GM19043 (cell line): ENCODE data around the gene KCND1.
"Not testable (repeated sequence)": the region's sequence is repeated elsewhere in the genome, so short reads cannot be mapped to it uniquely, and the experiment has no call there.

Source experiments
- ATAC-seq: cut with Tn5 transposase; IDR thresholded peaks from one replicate; pipeline ENCODE4 v1.9.1; 2021; ENCODE audit warnings: low read depth; ENCODE audit not compliant: unreplicated experiment

Gene KCND1

DNA sequence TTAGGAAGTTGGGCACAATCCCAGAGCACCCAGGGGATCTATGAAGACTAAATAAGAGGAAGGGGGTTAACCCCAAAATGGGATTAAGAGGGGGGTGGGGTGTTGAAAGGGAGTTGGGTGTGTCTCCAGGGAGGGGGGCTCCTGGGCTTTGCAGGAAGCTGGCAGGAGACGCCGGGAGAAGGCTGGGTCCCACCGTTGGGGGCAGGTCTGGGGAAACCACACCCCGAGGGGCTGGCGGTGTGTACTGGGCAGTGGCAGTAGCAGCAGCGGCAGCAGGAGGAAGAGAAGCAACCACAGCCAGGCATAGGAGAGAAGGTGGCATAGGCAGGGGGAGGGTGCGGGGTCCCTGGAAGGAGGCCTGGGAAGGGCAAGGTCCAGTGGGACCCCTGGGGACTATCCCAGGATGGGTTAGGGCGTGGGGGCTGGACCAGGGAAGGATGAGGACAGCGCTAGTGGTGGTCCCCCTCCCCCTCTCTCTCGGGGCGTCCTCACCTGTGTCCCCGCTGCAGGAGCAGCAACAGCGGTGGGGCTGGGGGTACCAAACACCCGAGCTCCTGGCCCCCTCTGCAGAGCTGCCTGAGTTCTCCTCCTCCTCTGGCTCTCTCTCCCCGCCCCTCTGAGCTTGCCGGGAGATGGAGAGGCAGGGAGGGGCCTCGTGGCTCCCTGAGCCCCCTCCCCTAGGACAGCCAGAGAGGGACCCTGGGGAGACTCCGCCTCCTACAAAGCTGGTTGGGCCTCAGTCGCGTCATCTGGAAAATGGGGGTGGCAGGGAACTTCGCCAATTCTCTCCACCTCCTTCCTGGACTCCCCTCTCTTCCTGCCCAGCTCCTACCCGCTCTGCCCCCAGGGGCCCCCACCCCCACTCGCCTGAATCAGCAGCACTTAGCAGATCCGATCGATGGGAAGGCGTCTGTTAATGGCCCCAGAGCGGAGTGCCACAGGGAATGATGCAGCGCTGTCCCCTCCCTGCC is at the start of gene KCND1:
Gene KCND1 (minus strand): TSS at position 596 of the 971 bp plus-strand sequence. CDS start 1,573 bp downstream, outside the sequence.
- ATAC-seq, result no peak

GRCh38 chrX:49019599-49020249 is 48.1 kb upstream of the KCND1 start:
- no peak for ATAC-seq

GRCh38 chrX:49019050-49019449 is 47.4 kb upstream of the KCND1 start:
- no peak for ATAC-seq

DNA sequence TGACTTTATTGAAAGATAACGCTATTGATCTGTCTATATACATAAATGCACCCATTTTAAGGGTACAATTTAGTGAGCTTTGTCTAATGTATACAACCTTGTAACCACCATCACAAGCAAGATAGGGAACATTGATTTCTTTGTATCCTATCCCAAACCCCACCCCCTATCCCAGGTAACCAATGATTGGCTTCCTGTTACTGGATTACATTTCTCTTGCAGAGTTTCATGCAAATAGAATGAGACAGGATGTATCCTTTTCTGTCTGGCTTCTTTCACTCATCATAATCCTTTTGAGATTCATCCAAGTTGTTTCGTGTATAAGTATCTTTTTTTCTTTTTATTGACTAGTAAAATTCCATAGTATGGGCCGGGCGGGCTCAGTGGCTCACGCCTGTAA is 32.1 kb upstream of the KCND1 start:
- no peak for ATAC-seq

DNA sequence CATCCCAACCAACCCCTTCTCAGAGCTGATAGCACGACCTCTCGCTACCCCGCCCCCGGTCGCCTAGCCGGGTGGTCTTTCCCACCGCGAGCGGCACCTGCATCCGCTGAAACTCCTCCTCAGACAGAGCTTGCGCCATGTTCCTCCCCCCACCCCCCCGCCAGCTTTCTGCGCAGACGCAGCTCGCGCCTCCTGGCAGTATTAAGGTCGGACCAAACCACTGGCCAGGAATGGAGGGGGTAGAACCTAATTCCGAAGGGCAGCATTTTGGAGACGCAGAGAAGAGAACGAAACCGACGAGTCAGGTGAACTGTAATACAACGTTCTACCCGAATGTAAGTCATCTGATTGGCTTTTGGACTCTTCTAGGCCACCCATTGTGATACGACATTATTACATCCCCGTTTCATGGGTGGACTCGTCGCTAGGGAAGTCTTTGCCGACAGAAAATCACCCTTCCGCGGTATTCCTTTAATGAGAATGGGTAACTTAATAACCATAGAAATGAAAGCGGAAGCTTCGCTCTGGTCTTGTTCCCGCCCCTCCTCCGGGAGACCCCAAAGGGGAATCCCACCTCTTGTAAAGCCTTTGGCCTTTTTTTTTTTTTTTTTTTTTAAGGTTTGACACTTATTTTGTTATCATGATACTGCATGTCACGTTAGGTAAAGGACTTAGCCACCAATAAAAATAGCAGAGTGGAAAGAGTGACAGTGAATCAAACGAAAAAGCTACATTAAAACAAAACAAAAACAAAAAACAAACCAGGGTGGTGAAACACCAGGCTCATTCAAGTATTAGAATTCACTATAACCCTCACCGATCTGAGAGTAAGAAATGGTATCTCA is 30.7 kb upstream of the KCND1 start, which contains the start of gene GRIPAP1:
Gene GRIPAP1 (minus strand): TSS at position 174 of the 845 bp plus-strand sequence. CDS start 35 bp downstream, at position 139.
- peak; percentile 69 for ATAC-seq

DNA sequence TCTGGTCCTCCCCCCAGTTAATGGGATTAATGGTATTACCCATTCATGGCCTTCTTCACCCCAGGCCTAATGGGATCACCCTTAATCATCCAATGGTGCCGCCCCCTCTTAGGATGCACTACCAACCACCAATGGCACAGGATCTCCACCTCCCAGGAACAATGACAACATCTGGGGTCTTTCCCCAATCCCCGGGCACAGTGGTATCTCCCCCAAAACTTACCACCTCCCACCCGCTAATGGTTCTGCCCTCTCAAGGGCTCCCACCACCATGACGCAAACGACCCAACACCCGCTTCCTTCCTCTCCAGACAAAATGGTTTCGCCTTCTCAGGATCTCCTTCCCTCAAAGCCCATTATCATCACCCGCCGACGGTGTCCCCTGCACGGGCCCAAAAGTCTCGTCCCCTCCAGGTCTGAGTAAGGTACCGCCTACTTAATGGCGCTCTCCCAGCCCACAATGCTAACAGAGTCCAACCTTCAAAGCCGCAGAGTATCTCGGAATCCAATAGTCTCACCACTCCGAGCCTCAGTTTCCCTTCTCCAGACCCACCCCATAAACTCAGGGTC is 30.0 kb upstream of the KCND1 start:
- no peak for ATAC-seq

DNA sequence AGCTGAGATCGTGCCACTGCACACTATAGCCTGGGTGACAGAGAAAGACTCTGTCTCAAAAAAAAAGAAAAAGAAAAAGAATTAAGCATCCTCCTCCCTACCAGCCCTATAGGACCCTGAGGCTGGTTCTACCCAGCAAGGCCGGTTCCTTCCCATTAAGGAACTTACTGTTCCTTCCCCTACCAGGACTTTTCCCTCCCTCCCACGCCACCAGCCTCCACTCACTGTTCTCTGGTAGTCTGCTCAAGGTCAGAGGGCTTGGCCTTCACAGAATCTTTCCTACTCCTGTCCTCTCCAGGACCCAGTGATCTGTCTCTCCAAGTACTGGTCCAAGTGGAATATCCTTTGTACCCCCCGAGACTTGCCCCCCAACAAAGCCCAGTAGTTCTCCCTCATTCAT is 29.0 kb upstream of the KCND1 start:
- ATAC-seq, result no peak

- ATAC-seq, result no peak
These were observed 27.4 kb upstream of the KCND1 start for GRCh38 chrX:48999030-48999429.

DNA sequence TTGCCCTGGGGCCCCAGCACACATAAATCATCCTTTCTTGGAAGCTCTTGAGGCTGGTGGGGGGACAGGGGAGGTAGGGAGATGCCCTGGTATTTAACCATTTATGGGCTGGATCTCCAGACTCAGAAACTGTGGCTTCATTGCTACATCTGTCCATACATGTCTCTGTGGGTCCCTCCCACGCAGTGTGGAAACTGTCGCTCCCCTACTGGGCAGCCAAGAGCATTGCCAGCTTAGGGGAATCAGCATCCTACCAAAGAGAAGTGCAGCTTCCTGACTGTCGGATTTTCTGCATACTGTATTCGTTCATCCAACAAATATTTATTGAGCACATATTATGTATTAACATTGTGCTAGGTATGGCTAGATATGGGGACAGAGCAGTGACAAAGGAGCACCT is 26.7 kb upstream of the KCND1 start:
- no peak for ATAC-seq

- no peak for ATAC-seq
These were observed 26.2 kb upstream of the KCND1 start for GRCh38 chrX:48997865-48998264.

DNA sequence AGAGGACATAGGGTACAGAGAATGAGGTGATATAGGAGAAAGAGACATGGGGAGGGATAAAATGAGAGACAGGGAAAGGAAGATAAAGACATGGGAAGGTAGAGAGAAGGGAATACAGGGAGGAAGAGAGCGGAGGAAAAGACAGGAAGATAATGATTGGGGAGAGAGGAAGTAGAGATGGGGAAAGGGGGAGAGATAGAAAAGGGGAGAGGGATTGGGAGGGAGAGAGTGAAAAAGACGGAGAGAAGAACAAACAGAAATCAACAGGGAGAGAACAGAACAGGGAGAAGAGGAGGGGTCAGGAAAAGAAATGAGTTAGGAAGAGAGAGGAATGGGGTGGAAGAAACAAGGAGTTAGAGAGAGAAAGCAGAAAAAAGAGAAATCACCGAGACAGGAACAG is 25.8 kb upstream of the KCND1 start:
- ATAC-seq, result no peak

DNA sequence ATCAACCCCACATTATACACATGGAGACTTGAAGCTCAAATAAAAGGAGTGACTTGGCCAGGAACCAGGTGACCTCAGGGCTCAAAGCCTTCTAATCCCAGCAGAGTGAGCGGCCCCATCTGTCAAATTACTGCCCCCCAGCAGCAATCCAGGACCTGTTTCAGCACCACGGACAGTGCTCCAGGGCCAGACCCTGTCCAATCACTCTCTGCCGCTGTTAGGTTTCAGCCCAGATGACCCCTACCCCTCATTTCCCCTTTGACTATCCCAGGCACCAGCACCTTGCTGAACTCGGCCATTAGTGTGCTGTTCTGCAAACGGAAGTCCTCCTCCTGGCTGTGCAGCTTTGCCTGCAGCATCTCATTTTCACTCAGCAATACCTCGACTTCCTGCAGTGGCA is 25.3 kb upstream of the KCND1 start:
- no peak for ATAC-seq

GRCh38 chrX:48992341-48992740 is 20.7 kb upstream of the KCND1 start:
- ATAC-seq, result no peak

DNA sequence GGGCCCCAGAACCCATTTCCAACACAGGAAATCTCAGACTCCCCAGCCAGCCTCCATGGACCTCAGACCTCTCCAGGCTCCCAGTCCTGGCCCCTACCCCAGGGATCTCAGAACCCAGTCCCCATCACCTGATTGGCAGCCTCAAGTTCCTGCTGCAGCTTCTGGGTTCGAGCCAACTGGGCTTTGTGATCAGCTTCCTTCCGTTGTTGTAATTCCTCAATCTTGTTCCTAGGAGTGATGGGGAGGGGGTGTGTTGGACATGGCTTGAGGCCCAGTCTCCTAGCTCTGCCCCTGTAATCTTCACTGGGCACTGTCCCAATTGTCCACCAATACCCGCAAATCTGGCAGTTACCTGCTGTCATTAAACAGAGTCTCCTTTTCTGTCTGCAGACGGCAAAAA is 17.8 kb upstream of the KCND1 start:
- no peak for ATAC-seq

DNA sequence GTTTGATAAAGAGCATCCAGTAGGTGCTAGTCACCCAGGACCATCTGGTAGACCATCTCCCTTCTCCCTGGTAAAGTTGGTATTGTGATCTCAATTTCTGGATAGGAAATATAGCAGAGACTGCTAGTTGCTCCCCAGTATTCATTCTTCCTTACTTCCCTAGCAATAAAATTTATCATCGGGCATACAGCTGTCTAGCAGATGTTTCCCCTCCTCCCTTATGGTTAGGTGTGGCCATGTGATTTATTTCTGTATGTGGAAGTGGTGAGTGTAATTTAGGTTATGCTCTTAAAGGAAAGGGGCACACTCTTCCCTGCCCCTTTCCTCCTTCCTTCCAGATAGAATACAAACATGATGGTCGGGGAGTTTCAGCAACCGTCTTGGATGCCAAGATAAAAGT is 12.3 kb upstream of the KCND1 start:
- ATAC-seq, result no peak

DNA sequence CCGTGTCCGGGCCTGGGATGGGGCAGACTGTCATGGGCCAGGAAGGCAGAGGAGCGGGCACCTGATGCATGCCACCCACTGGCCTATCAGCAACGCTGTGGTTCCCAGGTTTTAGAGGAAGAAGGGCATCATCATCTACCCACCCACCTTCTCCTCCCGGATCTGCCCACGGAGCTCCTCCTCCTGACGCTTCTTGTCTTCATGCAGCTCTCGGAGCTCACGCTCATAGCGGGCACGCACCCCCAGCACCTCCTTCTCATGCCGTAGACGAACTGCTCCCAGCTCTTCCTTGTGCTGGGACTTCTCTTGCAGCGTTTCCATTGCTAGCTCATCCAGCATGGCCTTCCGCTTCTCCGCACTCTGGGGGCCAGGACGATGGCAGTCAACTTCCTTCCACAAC is 11.4 kb upstream of the KCND1 start:
- no peak for ATAC-seq

GRCh38 chrX:48981178-48981577 is 9.5 kb upstream of the KCND1 start:
- ATAC-seq, result no peak

GRCh38 chrX:48980341-48980740 is 8.7 kb upstream of the KCND1 start:
- ATAC-seq, result not testable (repeated sequence)

DNA sequence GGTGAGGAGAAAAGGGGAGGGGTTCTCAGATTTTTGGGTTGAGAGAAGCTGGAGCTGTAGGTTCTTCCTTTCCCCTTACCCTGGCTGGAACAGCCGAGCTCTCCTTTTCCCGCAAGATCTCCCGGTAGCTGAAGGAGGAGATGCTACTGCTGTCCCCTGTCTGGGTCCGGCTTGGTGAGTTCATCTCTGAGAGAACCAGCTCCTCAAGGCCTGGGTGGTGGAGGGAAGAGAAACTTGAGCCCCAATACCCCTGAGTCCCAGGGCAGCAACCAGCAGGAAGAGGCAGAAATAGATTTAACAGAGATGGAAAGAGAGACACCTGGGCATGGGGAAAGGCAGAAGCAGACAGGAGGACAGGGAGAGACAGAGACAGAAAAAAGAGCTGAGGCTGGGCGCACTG is 6.6 kb upstream of the KCND1 start:
- ATAC-seq, result no peak

DNA sequence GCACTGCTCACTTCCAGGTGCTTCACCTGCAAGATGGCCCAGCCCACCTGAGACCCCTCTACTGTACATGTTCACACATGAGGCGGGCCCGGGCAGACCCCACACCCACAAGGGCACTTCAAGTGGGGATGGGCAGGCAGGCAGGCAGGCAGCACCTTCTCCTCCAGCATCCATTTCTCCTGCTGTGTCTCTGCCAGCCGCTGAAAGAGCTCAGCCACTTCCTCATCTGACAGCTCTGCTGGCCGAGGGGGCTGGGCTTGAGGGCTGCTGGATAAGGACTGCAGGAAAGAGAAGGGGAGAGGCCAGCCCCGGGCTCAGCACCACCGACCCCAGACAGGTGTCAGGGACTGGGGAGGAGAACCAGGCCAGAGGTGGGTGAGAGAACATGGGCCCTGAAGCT is 4.4 kb upstream of the KCND1 start:
- ATAC-seq, result no peak
